Immature natural killer cell (primary cell): ENCODE data around the gene CALML3. TPM values are rescaled to one million over a fixed set of nuclear protein-coding genes. Genes with fewer than 3 reads are reported as not detected.

Experiments
- DNase-seq, 3 donors: peaks; one replicate each; pipeline ENCODE4 v3.0.0; 2022; ENCODE audit warnings: mixed read lengths in 1 of 3
- H3K27ac Mint-ChIP-seq, 6 donors: one replicate each; pipeline ENCODE4 v1.8.0; 2020; ENCODE audit warnings: mixed read lengths in 6 of 6, mild to moderate bottlenecking in 5 of 6, inconsistent platforms in 4 of 6, moderate library complexity in 3 of 6
- H3K27me3 Mint-ChIP-seq, 3 donors: one replicate each; pipeline ENCODE4 v1.8.0; 2020 to 2021; ENCODE audit warnings: low read depth in 3 of 3, mild to moderate bottlenecking in 3 of 3, mixed read lengths in 3 of 3, moderate library complexity in 3 of 3, inconsistent platforms in 1 of 3
- H3K36me3 Mint-ChIP-seq, 3 donors: one replicate each; pipeline ENCODE4 v1.8.0; 2020; ENCODE audit warnings: mixed read lengths in 3 of 3, inconsistent platforms in 2 of 3, mild to moderate bottlenecking in 2 of 3
- H3K4me1 Mint-ChIP-seq, 2 donors: one replicate each; pipeline ENCODE4 v1.8.0; 2020; ENCODE audit warnings: inconsistent platforms in 2 of 2, mild to moderate bottlenecking in 2 of 2, mixed read lengths in 2 of 2, moderate library complexity in 1 of 2
- H3K4me3 Mint-ChIP-seq, 5 donors: one replicate each; pipeline ENCODE4 v1.8.0; 2020; ENCODE audit warnings: mild to moderate bottlenecking in 5 of 5, mixed read lengths in 5 of 5, inconsistent platforms in 3 of 5, moderate library complexity in 3 of 5
- H3K9me3 Mint-ChIP-seq, 6 donors: one replicate each; pipeline ENCODE4 v1.8.0; 2020; ENCODE audit warnings: mild to moderate bottlenecking in 6 of 6, mixed read lengths in 6 of 6, inconsistent platforms in 4 of 6, moderate library complexity in 3 of 6
- polyA plus RNA-seq, 3 donors: library from polyadenylated mRNA; unstranded; fragments of 300-500 nt; fragmentation: Illumina TruSeq; gene quantifications; one replicate each; pipeline ENCODE4 v1.2.3, GENCODE V29; 2021

Gene CALML3
- polyA plus RNA-seq, 3 donors from 2014 or later = not detected

DNA sequence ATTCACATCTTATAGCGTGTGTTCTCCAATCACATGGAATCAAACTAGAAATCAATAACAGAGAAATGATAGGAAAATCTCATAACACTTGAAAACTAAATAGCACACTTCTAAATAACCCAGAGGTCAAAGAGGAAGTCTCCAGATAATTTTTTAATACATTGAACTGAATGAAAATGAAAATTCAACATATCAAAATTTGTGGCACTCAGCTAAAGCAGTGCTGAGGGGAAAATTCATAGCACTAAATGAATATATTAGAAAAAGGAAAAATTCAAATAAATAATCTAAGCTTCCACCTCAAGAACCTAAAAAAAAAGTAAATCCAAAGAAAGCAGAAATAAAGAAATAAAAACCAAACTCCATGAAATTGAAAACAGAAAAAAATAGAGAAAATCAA lies 17.3 kb downstream of the CALML3 start:
- Mint-ChIP-seq H3K4me1 (no peaks in the 10 kb centered on the region), H3K27ac (no peak overlapping the region), H3K27me3 (peaks cover 2 to 15% (median 5%) of the 10 kb centered on the region in 3 donors), H3K9me3 (peaks cover 2 to 10% (median 6%) of the 10 kb centered on the region in 6 donors), H3K4me3 (no peak overlapping the region), H3K36me3 (peaks cover 0 to 4% (median 4%) of the 10 kb centered on the region in 3 donors)
- DNase-seq = no peak

DNA sequence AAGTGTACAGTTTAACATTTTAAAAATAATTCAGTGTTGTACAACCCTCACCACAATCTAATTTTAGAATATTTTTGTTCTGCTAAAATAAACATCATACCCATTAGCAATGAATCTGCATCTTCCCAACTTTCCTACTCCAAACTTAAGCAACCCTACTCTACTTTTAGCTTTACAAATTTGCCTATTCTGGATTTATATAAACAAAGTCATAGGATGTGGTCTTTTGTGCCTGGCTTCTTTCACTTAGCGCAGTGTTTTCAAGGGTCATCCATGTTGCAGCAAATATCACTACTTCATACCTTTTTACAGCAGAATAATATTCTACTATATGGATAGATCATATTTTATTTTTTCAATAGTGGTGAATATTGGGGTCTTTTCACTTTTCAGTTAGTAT lies 18.9 kb downstream of the CALML3 start:
- Mint-ChIP-seq H3K9me3 (peaks cover 2 to 10% (median 6%) of the 10 kb centered on the region in 6 donors), H3K36me3 (peaks cover 0 to 4% (median 0%) of the 10 kb centered on the region in 3 donors), H3K27me3 (peaks cover 2 to 14% (median 5%) of the 10 kb centered on the region in 3 donors), H3K4me1 (no peaks in the 10 kb centered on the region), H3K27ac (no peak overlapping the region), H3K4me3 (no peak overlapping the region)
- no peak for DNase-seq

GRCh38 chr10:5544216-5544805 lies 19.6 kb downstream of the CALML3 start:
- Mint-ChIP-seq H3K4me3 (no peak overlapping the region), H3K36me3 (peaks cover 0 to 4% (median 0%) of the 10 kb centered on the region in 3 donors), H3K4me1 (no peaks in the 10 kb centered on the region), H3K27ac (no peak overlapping the region), H3K27me3 (peaks cover 2 to 14% (median 5%) of the 10 kb centered on the region in 3 donors), H3K9me3 (peaks cover 2 to 10% (median 6%) of the 10 kb centered on the region in 6 donors)
- no peak for DNase-seq

- Mint-ChIP-seq H3K9me3 (peaks cover 0 to 10% (median 6%) of the 10 kb centered on the region in 6 donors), H3K27me3 (peaks cover 2 to 14% (median 5%) of the 10 kb centered on the region in 3 donors), H3K27ac (no peak overlapping the region)
These were observed 20.2 kb downstream of the CALML3 start for GRCh38 chr10:5545011-5545410.

DNA sequence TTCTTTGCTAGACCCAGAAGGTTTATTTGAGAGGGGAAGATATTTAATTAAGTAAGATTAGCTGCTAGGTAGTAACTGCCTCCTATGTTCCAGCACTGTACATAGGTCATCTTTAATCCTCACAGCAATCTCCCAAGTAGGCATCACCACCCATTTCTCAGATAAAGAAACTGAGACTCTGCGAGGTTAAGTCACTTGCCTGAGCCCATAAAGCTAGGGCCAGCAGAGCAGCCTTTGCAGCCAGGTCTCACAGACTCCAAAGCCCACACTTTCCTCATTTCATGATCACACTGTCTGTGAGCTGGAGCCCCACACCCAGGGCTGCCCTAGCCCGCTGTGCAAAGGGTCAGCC lies 20.6 kb downstream of the CALML3 start:
- H3K4me3 Mint-ChIP-seq = no peak overlapping the region
- no peak overlapping the region for H3K27ac Mint-ChIP-seq

More at GRCh38 chr10:5545011-5545410, 20.2 kb downstream of the CALML3 start:
- DNase-seq = no peak
- H3K36me3 Mint-ChIP-seq = peaks cover 0 to 4% (median 0%) of the 10 kb centered on the region in 3 donors
- no peak overlapping the region for H3K4me3 Mint-ChIP-seq
- H3K4me1 Mint-ChIP-seq = no peaks in the 10 kb centered on the region

DNA sequence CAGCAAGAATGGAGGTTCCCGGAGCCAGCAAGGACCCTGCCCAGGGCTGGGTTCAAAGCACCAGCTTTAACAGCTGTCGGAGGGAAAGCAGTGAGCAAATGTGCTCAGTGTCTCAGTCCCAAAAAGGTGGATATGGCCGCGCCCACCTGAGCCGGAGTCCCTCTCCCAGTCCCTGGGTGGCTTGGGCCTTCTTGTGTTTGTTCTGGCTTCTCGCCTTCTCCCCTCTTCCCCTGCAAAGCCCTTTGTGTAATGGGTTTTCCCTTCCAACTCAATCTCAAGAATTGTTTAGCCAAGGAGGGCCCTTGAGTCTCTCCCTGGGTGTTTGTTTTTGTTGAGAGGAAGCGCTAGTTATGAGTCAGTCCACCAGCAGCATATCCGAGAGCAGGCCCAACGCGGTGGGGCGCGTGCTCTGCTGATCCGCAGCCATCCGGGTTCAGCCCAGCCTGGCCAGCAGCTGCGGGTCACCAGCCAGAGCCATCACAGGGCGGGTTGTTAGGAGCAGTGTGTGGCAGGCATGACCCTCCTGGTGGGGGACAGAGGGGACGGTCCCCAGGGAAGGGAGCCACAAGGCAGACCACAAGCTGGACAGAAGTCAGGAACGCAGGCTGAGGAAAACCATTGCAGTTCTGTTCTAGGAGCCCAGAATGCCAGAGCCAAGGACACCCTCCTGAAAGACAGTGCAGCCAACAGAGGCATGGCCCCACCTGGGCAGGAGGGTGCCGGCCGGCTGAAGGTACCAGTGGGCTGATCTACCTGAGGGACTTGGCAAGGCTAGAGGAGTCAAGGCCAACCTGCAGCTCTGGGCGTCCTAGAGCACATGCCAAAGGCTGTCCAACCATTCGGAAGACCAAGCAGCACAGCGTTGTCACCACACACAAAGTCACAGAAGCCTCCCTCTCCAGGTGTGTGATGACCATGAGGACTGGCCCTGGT lies 21.3 kb downstream of the CALML3 start:
- no peak overlapping the region for H3K27ac Mint-ChIP-seq
- peaks cover 4 to 9% (median 5%) of the 10 kb centered on the region in 3 donors for H3K27me3 Mint-ChIP-seq
- H3K9me3 Mint-ChIP-seq = peaks cover 0 to 10% (median 6%) of the 10 kb centered on the region in 6 donors
- H3K36me3 Mint-ChIP-seq = peaks cover 0 to 4% (median 0%) of the 10 kb centered on the region in 3 donors
- no peak overlapping the region for H3K4me3 Mint-ChIP-seq
- no peak for DNase-seq
- peaks cover 5 to 9% of the 10 kb centered on the region in 2 donors for H3K4me1 Mint-ChIP-seq

More for the DNA sequence above, 20.6 kb downstream of the CALML3 start:
- DNase-seq = no peak
- Mint-ChIP-seq H3K4me1 (peaks cover 1 to 3% of the 10 kb centered on the region in 2 donors), H3K27me3 (peaks cover 2 to 14% (median 5%) of the 10 kb centered on the region in 3 donors), H3K36me3 (peaks cover 0 to 4% (median 0%) of the 10 kb centered on the region in 3 donors), H3K9me3 (peaks cover 0 to 10% (median 6%) of the 10 kb centered on the region in 6 donors)

DNA sequence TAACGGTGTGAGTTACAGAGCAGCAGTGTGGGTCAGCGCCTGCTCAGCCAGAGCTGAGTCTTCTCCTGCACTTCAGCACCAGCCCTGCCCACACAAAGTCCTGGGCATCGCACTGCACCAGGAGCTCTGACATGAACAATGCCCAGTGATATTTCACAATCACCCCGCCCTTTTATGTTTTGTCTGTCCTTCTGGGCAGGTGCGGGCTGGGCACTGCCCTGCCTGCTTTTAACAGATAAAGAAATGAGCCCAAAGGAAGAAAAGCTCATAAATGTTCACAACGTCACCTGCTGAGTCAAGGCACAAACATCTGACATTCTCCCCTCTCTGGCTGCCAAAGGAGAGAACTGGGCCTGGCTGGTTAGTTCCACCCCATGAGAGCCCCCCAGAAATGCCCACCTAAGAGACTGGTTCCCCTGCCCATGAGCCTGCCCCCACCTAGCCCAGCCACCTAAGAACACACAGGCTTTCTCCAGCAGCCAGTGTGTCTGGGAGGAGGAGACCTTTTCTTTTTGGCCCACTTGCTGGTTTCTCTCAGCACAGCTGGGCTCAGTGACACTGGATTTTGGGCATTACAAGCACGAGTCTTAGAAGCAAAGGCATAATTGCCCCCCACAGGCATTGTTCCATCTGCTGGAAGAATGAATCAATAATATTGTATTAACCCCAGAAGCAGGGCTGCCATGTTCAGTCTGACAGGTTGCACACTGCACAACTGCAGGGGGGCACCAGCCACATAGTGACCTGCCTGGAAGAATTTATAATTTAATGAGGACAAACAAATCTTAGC lies 22.3 kb downstream of the CALML3 start:
- Mint-ChIP-seq H3K36me3 (peaks cover 0 to 1% (median 0%) of the 10 kb centered on the region in 3 donors), H3K4me3 (no peak overlapping the region), H3K27me3 (peaks cover 3 to 11% (median 3%) of the 10 kb centered on the region in 3 donors), H3K9me3 (peaks cover 0 to 7% (median 2%) of the 10 kb centered on the region in 6 donors), H3K4me1 (peaks cover 11 to 16% of the 10 kb centered on the region in 2 donors), H3K27ac (peak overlapping the region in 2 of 6 donors; percentile 17 to 21)
- no peak for DNase-seq

GRCh38 chr10:5547681-5547930 lies 22.8 kb downstream of the CALML3 start:
- no peak overlapping the region for H3K27ac Mint-ChIP-seq
- no peak for DNase-seq
- H3K4me3 Mint-ChIP-seq = no peak overlapping the region
- peaks cover 0 to 3% (median 0%) of the 10 kb centered on the region in 6 donors for H3K9me3 Mint-ChIP-seq
- peaks cover 1 to 11% (median 6%) of the 10 kb centered on the region in 3 donors for H3K27me3 Mint-ChIP-seq
- H3K4me1 Mint-ChIP-seq = peaks cover 17% of the 10 kb centered on the region in 2 donors
- no peaks in the 10 kb centered on the region for H3K36me3 Mint-ChIP-seq

- Mint-ChIP-seq H3K27me3 (peaks cover 1 to 11% (median 6%) of the 10 kb centered on the region in 3 donors), H3K36me3 (no peaks in the 10 kb centered on the region), H3K4me3 (no peak overlapping the region), H3K4me1 (peaks cover 17 to 18% of the 10 kb centered on the region in 2 donors), H3K9me3 (peaks cover 0 to 3% (median 0%) of the 10 kb centered on the region in 6 donors), H3K27ac (no peak overlapping the region)
- DNase-seq = no peak
These were observed 23.3 kb downstream of the CALML3 start for GRCh38 chr10:5547931-5548660.

GRCh38 chr10:5549462-5550249 lies 24.9 kb downstream of the CALML3 start:
- H3K9me3 Mint-ChIP-seq = no peaks in the 10 kb centered on the region

GRCh38 chr10:5550250-5550545 lies 25.4 kb downstream of the CALML3 start:
- Mint-ChIP-seq H3K27me3 (peaks cover 0 to 7% (median 6%) of the 10 kb centered on the region in 3 donors), H3K4me1 (peaks cover 17 to 18% of the 10 kb centered on the region in 2 donors), H3K27ac (no peak overlapping the region), H3K36me3 (no peaks in the 10 kb centered on the region), H3K4me3 (no peak overlapping the region), H3K9me3 (no peaks in the 10 kb centered on the region)
- DNase-seq = no peak

More at GRCh38 chr10:5549462-5550249, 24.9 kb downstream of the CALML3 start:
- Mint-ChIP-seq H3K27ac (no peak overlapping the region), H3K36me3 (no peaks in the 10 kb centered on the region), H3K4me1 (peaks cover 17 to 18% of the 10 kb centered on the region in 2 donors), H3K4me3 (no peak overlapping the region), H3K27me3 (peaks cover 1 to 7% (median 6%) of the 10 kb centered on the region in 3 donors)
- no peak for DNase-seq

DNA sequence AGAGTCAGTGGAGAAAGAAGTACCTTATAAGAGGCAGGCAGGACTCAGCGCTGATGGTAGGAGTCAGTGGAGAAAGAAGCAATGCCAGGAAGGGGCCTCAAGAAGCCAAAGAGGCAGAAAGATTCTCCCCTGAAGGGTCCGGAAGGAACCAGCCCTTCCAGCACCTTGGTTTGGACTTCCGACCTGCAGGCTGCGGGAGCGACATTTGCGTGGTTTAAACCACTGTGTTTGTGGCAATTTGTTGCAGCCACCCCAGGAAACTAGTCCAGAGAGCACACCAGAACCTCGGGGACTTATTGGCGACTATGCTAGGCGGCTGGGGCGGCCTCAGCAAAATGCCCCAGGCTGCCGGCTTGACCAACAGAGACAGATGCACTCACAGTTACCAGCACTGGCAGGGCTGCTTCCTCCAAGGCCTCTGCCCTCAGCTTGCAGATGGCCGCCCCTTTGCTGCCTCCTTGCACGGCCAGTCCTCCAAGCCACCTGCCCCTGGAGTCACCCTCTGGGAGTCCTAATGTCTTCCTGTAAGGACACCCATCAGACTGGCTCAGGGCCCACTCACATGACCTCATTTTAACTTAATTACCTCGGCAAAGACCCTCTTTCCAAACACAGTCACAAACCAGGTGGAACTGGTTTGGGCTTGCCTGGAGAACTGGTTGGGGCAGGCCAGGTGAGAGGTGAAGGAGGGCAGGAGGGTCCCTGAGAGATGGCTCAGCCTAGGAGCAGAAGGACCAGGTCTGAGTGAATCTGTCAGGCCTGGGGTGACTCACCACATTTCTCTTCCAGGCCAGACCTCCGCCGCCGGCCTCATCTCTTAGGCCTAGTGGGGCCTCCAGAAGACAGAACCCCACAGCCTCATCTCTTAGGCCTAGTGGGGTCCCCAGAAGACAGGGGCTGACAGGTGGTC lies 26.1 kb downstream of the CALML3 start:
- no peaks in the 10 kb centered on the region for H3K36me3 Mint-ChIP-seq
- no peak overlapping the region for H3K27ac Mint-ChIP-seq
- no peaks in the 10 kb centered on the region for H3K9me3 Mint-ChIP-seq
- peaks cover 0 to 7% (median 6%) of the 10 kb centered on the region in 3 donors for H3K27me3 Mint-ChIP-seq
- DNase-seq = no peak
- peak overlapping the region in 1 of 5 donors; percentile 7 for H3K4me3 Mint-ChIP-seq
- H3K4me1 Mint-ChIP-seq = peaks cover 17 to 18% of the 10 kb centered on the region in 2 donors
